K562 (cell line): Measurements from ENCODE around the gene FAM156A. TPM values are rescaled to one million over a fixed set of nuclear protein-coding genes. Genes with fewer than 3 reads are reported as not detected.

ENCODE experiments used
- GABPB1 ChIP-seq: sonication (generic); formaldehyde crosslinking; IDR thresholded peaks from 2 replicates; pipeline ENCODE4 v1.8.0; 2022; ENCODE audit warnings: mild to moderate bottlenecking, missing genetic modification reagents
- MGA ChIP-seq: fragments of 450-650 bp; IDR thresholded peaks from 2 replicates; pipeline ENCODE4 v1.6.1; 2016; ENCODE audit warnings: mild to moderate bottlenecking, moderate library complexity
- MTA1 ChIP-seq: fragments of 450-650 bp; IDR thresholded peaks from 2 replicates; pipeline ENCODE4 v1.6.1; 2017; ENCODE audit warnings: borderline replicate concordance
- NR0B1 ChIP-seq: fragments of 450-650 bp; IDR thresholded peaks from one replicate; pipeline ENCODE4 v1.6.1; 2018; ENCODE audit warnings: mild to moderate bottlenecking, moderate library complexity; ENCODE audit not compliant: partially characterized antibody
- SMC3 ChIP-seq: conservative IDR thresholded peaks from 2 replicates; pipeline ENCODE4 v1.6.1; 2011; ENCODE audit warnings: low read depth, low read length, improper control_type of control experiment; ENCODE audit not compliant: insufficient read depth
- TAF9B ChIP-seq: fragments of 450-650 bp; IDR thresholded peaks from 2 replicates; pipeline ENCODE4 v1.6.1; 2018; ENCODE audit warnings: mild to moderate bottlenecking; ENCODE audit not compliant: partially characterized antibody
- ZBTB11 ChIP-seq, 3 experiments: fragments of 200-800 bp in 1 of 3; fragments of 250-450 bp in 1 of 3; fragments of 450-650 bp in 1 of 3; sonication (Bioruptor Pico) in 1 of 3; sonication (Bioruptor generic) in 1 of 3; formaldehyde crosslinking in 1 of 3; IDR thresholded peaks; 2 replicates each; pipeline versions ENCODE4 v1.6.1 to v1.8.0; 2016 to 2022; ENCODE audit warnings: mild to moderate bottlenecking in 2 of 3, missing genetic modification characterization in 2 of 3, missing compliant biosample characterization in 1 of 3, moderate library complexity in 1 of 3
- ZNF263 ChIP-seq: sonication (generic); formaldehyde crosslinking; IDR thresholded peaks from 2 replicates; pipeline ENCODE4 v1.8.0; 2022; ENCODE audit warnings: mild to moderate bottlenecking, missing genetic modification reagents, borderline replicate concordance
- polyA plus RNA-seq, 8 experiments: library from polyadenylated mRNA; depleted of rRNA in 4 of 8; stranded (reverse) in 5 of 8; unstranded in 3 of 8; fragments of >200 nt; fragmentation: Nextera tagmentation in 2 of 8; fragmentation: Illumina TruSeq in 1 of 8; extraction: Ambion mirVana in 2 of 8; extraction: Trizol in 1 of 8; gene quantifications; 2 replicates each; pipeline versions ENCODE4 v1.2.1 to v1.2.3, GENCODE V29; 2011 to 2014; ENCODE audit warnings: inconsistent platforms in 1 of 8, missing spikeins in 1 of 8
- total RNA-seq, 7 experiments: library from RNA; depleted of rRNA in 6 of 7; stranded (reverse); fragments of >200 nt in 6 of 7; fragmentation: Illumina TruSeq in 2 of 7; extraction: Trizol in 2 of 7; gene quantifications; 2 replicates each; pipeline versions ENCODE4 v1.2.1 to v1.2.3, GENCODE V29; 2011 to 2021; ENCODE audit warnings: low replicate concordance in 1 of 7

The FAM156A gene
- total and polyA plus RNA-seq, 9 of the 15 experiments (the other 6 are each of a cell fraction or from before 2014, with no cell fraction given), result 1.9 to 20.3 (median 8.6) TPM

GRCh38 chrX:52934704-52935469, 23.4 kb downstream of the FAM156A start (continued):
- peak; percentile 57 for TF ChIP-seq SMC3
- TF ChIP-seq NR0B1, result no peak
- peak; percentile 91 for TF ChIP-seq GABPB1 (CRISPR knock-in tag)
- peak; percentile 51 for TF ChIP-seq TAF9B
- TF ChIP-seq MGA, result peak; percentile 45
- TF ChIP-seq ZNF263, result 0 out of 2 replicates have a peak, but pooled peaks have one; percentile 23
- TF ChIP-seq ZBTB11 (CRISPR knock-in tag; IDR thresholded peaks at IDR 0.05), result peak in 1 of 3 experiments; percentile 85; a peak in 2 of 6 replicates
- 0 out of 2 replicates have a peak, but pooled peaks have one; percentile 38 for TF ChIP-seq MTA1
